Smooth muscle cell (in vitro differentiated cells): ENCODE measurements around the gene EDC4. TPM values are rescaled to one million over a fixed set of nuclear protein-coding genes. Genes with fewer than 3 reads are reported as not detected.
A peak's percentile ranks its signal among the peaks of the same experiment; 100 is the strongest.

ENCODE experiments used
- DNase-seq: peaks from one replicate; lab custom pipeline; 2025; ENCODE audit not compliant: unreplicated experiment; lab: John Stamatoyannopoulos, UW
- H2AFZ ChIP-seq: fragments of 200-600 bp; sonication (generic); 2 replicates; pipeline ENCODE4 v1.6.0; 2016; ENCODE audit warnings: antibody characterized with exemption, low read depth, mild to moderate bottlenecking
- H3F3A ChIP-seq: fragments of 200-600 bp; sonication (generic); 2 replicates; pipeline ENCODE4 v1.6.0; 2017; ENCODE audit warnings: antibody characterized with exemption, low read depth
- H3K27ac ChIP-seq: fragments of 200-600 bp; sonication (generic); 2 replicates; pipeline ENCODE4 v1.5.1; 2016; ENCODE audit warnings: low read depth, mild to moderate bottlenecking
- H3K27me3 ChIP-seq: fragments of 200-600 bp; sonication (generic); 2 replicates; pipeline ENCODE4 v1.6.1; 2016; ENCODE audit warnings: low read depth, mild to moderate bottlenecking
- H3K36me3 ChIP-seq: fragments of 200-600 bp; sonication (generic); 2 replicates; pipeline ENCODE4 v1.5.1; 2016; ENCODE audit warnings: low read depth
- H3K4me1 ChIP-seq: fragments of 200-600 bp; sonication (generic); 2 replicates; pipeline ENCODE4 v1.5.1; 2016; ENCODE audit warnings: low read depth
- H3K4me2 ChIP-seq: fragments of 200-600 bp; sonication (generic); 2 replicates; pipeline ENCODE4 v1.6.0; 2016; ENCODE audit warnings: mild to moderate bottlenecking
- H3K4me3 ChIP-seq: fragments of 200-600 bp; sonication (generic); 2 replicates; pipeline ENCODE4 v1.5.1; 2016; ENCODE audit warnings: mild to moderate bottlenecking
- H3K79me2 ChIP-seq: fragments of 200-600 bp; sonication (generic); 2 replicates; pipeline ENCODE4 v1.6.0; 2016; ENCODE audit warnings: low read depth, mild to moderate bottlenecking
- H3K9ac ChIP-seq: fragments of 200-600 bp; sonication (generic); 2 replicates; pipeline ENCODE4 v1.6.0; 2016; ENCODE audit warnings: low read depth
- H3K9me3 ChIP-seq: fragments of 200-600 bp; sonication (generic); replicated peaks from 2 replicates; pipeline ENCODE4 v1.5.1; 2016; ENCODE audit warnings: low read depth
- H4K20me1 ChIP-seq: fragments of 200-600 bp; sonication (generic); 2 replicates; pipeline ENCODE4 v1.6.0; 2016; ENCODE audit warnings: low read depth
- CTCF ChIP-seq: fragments of 200-600 bp; sonication (generic); IDR thresholded peaks from 2 replicates; pipeline ENCODE4 v1.5.1; 2017; ENCODE audit warnings: borderline replicate concordance, mild to moderate bottlenecking, antibody characterized with exemption; ENCODE audit not compliant: insufficient read depth, poor library complexity, severe bottlenecking
- WGBS: methylation state at CpG from one replicate; pipeline ENCODE4 v1.1.7; 2016; ENCODE audit warnings: low lambda C conversion rate; 5-methylcytosine and 5-hydroxymethylcytosine counted together
- polyA plus RNA-seq: library from polyadenylated mRNA; unstranded; fragments of >200 nt; fragmentation: Nextera tagmentation; extraction: Ambion mirVana; gene quantifications from 2 replicates; pipeline ENCODE4 v1.2.1, GENCODE V29; 2016
- total RNA-seq: library from RNA; depleted of rRNA; stranded (reverse); fragments of >200 nt; gene quantifications from 2 replicates; pipeline ENCODE4 v1.2.3, GENCODE V29; 2014

EDC4 gene
- total RNA-seq: 35.5 and 46.3 TPM in 2 replicates
- 64.5 and 74.7 TPM in 2 replicates for polyA plus RNA-seq

- H3K79me2 ChIP-seq: peaks cover 38% of the 10 kb centered on the region
- 8% methylated on average over 32 of the region's 72 CpGs for WGBS
- peak within 1 kb of the TSS; percentile 39 for H2AFZ ChIP-seq
- H3K36me3 ChIP-seq: no peaks in the 10 kb centered on the region
- H3K4me1 ChIP-seq: peaks cover 13% of the 10 kb centered on the region
- peaks cover 36% of the 10 kb centered on the region for H4K20me1 ChIP-seq
- DNase-seq: peak; percentile 57
- H3K4me2 ChIP-seq: peak within 1 kb of the TSS; percentile 100
- peak within 1 kb of the TSS; percentile 93 for H3K9ac ChIP-seq
- no peak for TF ChIP-seq CTCF
- no peaks in the 10 kb centered on the region for H3K9me3 ChIP-seq
- H3K27ac ChIP-seq: peak within 1 kb of the TSS; percentile 63
- H3K4me3 ChIP-seq: peak within 1 kb of the TSS; percentile 87
- H3F3A ChIP-seq: peaks cover 14% of the 10 kb centered on the region
- no peaks in the 10 kb centered on the region for H3K27me3 ChIP-seq
Measured at GRCh38 chr16:67872631-67873434, at the start of gene EDC4. EDC4 (plus strand) TSS chr16:67873052; CDS start chr16:67873262, 210 bp downstream.

GRCh38 chr16:67825119-67825518, 47.7 kb upstream of the EDC4 start:
- H3F3A ChIP-seq: no peaks in the 10 kb centered on the region
- H3K27me3 ChIP-seq: no peaks in the 10 kb centered on the region
- no peak overlapping the region for H3K27ac ChIP-seq
- H3K4me3 ChIP-seq: no peak overlapping the region
- no peaks in the 10 kb centered on the region for H3K4me1 ChIP-seq
- H3K36me3 ChIP-seq: no peaks in the 10 kb centered on the region
- H3K9ac ChIP-seq: no peak overlapping the region
- TF ChIP-seq CTCF: no peak
- H3K79me2 ChIP-seq: no peaks in the 10 kb centered on the region
- no peak overlapping the region for H2AFZ ChIP-seq
- no peak overlapping the region for H3K4me2 ChIP-seq
- H3K9me3 ChIP-seq: no peaks in the 10 kb centered on the region
- DNase-seq: no peak
- no peaks in the 10 kb centered on the region for H4K20me1 ChIP-seq
- 90% methylated on average over 8 of the region's 8 CpGs for WGBS

- no peaks in the 10 kb centered on the region for H4K20me1 ChIP-seq
- H3K9me3 ChIP-seq: no peaks in the 10 kb centered on the region
- H3K9ac ChIP-seq: no peak overlapping the region
- H3K36me3 ChIP-seq: no peaks in the 10 kb centered on the region
- no peak for TF ChIP-seq CTCF
- H3K4me1 ChIP-seq: no peaks in the 10 kb centered on the region
- no peak overlapping the region for H3K4me2 ChIP-seq
- DNase-seq: no peak
- no peak overlapping the region for H3K27ac ChIP-seq
- H3F3A ChIP-seq: no peaks in the 10 kb centered on the region
- WGBS: 97% methylated on average over 14 of the region's 14 CpGs
- no peak overlapping the region for H3K4me3 ChIP-seq
- no peaks in the 10 kb centered on the region for H3K79me2 ChIP-seq
- no peaks in the 10 kb centered on the region for H3K27me3 ChIP-seq
- H2AFZ ChIP-seq: no peak overlapping the region
Measured at GRCh38 chr16:67825906-67826305, 46.9 kb upstream of the EDC4 start.

GRCh38 chr16:67828651-67829050, 44.2 kb upstream of the EDC4 start:
- H3K4me2 ChIP-seq: no peak overlapping the region

More at GRCh38 chr16:67828651-67829050, 44.2 kb upstream of the EDC4 start:
- no peak overlapping the region for H3K4me3 ChIP-seq
- TF ChIP-seq CTCF: no peak
- H3K27ac ChIP-seq: no peak overlapping the region
- no peak overlapping the region for H2AFZ ChIP-seq
- H4K20me1 ChIP-seq: no peaks in the 10 kb centered on the region
- no peaks in the 10 kb centered on the region for H3K27me3 ChIP-seq
- no peaks in the 10 kb centered on the region for H3K4me1 ChIP-seq
- peaks cover 5% of the 10 kb centered on the region for H3K79me2 ChIP-seq
- DNase-seq: no peak
- no peaks in the 10 kb centered on the region for H3K36me3 ChIP-seq
- no peak overlapping the region for H3K9ac ChIP-seq
- no peaks in the 10 kb centered on the region for H3K9me3 ChIP-seq
- WGBS: 98% methylated on average over 4 of the region's 4 CpGs
- no peaks in the 10 kb centered on the region for H3F3A ChIP-seq
